HEK293 (cell line): ENCODE results near the gene NLRP6.

ENCODE experiments used
- YY1 ChIP-seq: fragments of 450-650 bp; formaldehyde crosslinking; IDR thresholded peaks from 2 replicates; pipeline ENCODE4 v1.5.1; 2018; ENCODE audit warnings: missing biosample characterization, missing genetic modification characterization
- ZBTB7A ChIP-seq: fragments of 450-650 bp; formaldehyde crosslinking; IDR thresholded peaks from 2 replicates; pipeline ENCODE4 v1.5.1; 2016; ENCODE audit warnings: low read depth, missing biosample characterization, missing genetic modification characterization
- ZNF138 ChIP-seq: fragments of 450-650 bp; formaldehyde crosslinking; IDR thresholded peaks from 2 replicates; pipeline ENCODE4 v1.5.1; 2016; ENCODE audit warnings: missing biosample characterization, missing genetic modification characterization, borderline replicate concordance
- ZNF19 ChIP-seq: fragments of 450-650 bp; formaldehyde crosslinking; IDR thresholded peaks from 2 replicates; pipeline ENCODE4; 2016; ENCODE audit warnings: missing biosample characterization, missing genetic modification characterization, low read depth
- ZNF544 ChIP-seq: fragments of 450-650 bp; formaldehyde crosslinking; IDR thresholded peaks from 2 replicates; pipeline ENCODE4 v1.5.0; 2017; ENCODE audit warnings: missing biosample characterization, missing genetic modification characterization
- ZNF600 ChIP-seq: fragments of 450-650 bp; formaldehyde crosslinking; IDR thresholded peaks from 2 replicates; pipeline ENCODE4 v1.5.1; 2016; ENCODE audit warnings: missing biosample characterization, missing genetic modification characterization
- ZNF654 ChIP-seq: fragments of 450-650 bp; formaldehyde crosslinking; IDR thresholded peaks from 2 replicates; pipeline ENCODE4 v1.5.1; 2016; ENCODE audit warnings: low read depth, missing biosample characterization, missing genetic modification characterization
- ZNF76 ChIP-seq: fragments of 450-650 bp; formaldehyde crosslinking; IDR thresholded peaks from 2 replicates; pipeline ENCODE4; 2016; ENCODE audit warnings: low read depth, missing biosample characterization, missing genetic modification characterization, borderline replicate concordance
- ZNF768 ChIP-seq: fragments of 450-650 bp; formaldehyde crosslinking; IDR thresholded peaks from 2 replicates; pipeline ENCODE4 v1.5.1; 2018; ENCODE audit warnings: missing biosample characterization, mild to moderate bottlenecking, missing genetic modification characterization
- TF ChIP-seq, protein P1 (sequence below): fragments of 450-650 bp; formaldehyde crosslinking; IDR thresholded peaks from 2 replicates; pipeline ENCODE4 v1.5.1; 2016; ENCODE audit warnings: missing biosample characterization, missing genetic modification characterization
- TF ChIP-seq, protein P2 (sequence below): fragments of 450-650 bp; formaldehyde crosslinking; conservative IDR thresholded peaks from 2 replicates; pipeline ENCODE4 v1.5.1; 2016; ENCODE audit warnings: low read depth, missing biosample characterization, missing genetic modification characterization
- TF ChIP-seq, protein P3 (sequence below): sonication (generic); formaldehyde crosslinking; IDR thresholded peaks from 2 replicates; pipeline ENCODE4 v1.8.1; 2022; ENCODE audit warnings: mild to moderate bottlenecking, moderate library complexity, missing genetic modification reagents
- TF ChIP-seq, protein P4 (sequence below): fragments of 450-650 bp; formaldehyde crosslinking; IDR thresholded peaks from 2 replicates; pipeline ENCODE4 v1.5.1; 2017; ENCODE audit warnings: missing biosample characterization, mild to moderate bottlenecking, missing genetic modification characterization, moderate library complexity

GRCh38 chr11:255176-255575, 23.0 kb upstream of the NLRP6 start:
- no peak for TF ChIP-seq ZNF654
- TF ChIP-seq, protein P1, sequence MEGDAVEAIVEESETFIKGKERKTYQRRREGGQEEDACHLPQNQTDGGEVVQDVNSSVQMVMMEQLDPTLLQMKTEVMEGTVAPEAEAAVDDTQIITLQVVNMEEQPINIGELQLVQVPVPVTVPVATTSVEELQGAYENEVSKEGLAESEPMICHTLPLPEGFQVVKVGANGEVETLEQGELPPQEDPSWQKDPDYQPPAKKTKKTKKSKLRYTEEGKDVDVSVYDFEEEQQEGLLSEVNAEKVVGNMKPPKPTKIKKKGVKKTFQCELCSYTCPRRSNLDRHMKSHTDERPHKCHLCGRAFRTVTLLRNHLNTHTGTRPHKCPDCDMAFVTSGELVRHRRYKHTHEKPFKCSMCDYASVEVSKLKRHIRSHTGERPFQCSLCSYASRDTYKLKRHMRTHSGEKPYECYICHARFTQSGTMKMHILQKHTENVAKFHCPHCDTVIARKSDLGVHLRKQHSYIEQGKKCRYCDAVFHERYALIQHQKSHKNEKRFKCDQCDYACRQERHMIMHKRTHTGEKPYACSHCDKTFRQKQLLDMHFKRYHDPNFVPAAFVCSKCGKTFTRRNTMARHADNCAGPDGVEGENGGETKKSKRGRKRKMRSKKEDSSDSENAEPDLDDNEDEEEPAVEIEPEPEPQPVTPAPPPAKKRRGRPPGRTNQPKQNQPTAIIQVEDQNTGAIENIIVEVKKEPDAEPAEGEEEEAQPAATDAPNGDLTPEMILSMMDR (tag by site-specific recombination), result no peak
- TF ChIP-seq ZNF138 (tag by site-specific recombination), result no peak
- TF ChIP-seq, protein P2, sequence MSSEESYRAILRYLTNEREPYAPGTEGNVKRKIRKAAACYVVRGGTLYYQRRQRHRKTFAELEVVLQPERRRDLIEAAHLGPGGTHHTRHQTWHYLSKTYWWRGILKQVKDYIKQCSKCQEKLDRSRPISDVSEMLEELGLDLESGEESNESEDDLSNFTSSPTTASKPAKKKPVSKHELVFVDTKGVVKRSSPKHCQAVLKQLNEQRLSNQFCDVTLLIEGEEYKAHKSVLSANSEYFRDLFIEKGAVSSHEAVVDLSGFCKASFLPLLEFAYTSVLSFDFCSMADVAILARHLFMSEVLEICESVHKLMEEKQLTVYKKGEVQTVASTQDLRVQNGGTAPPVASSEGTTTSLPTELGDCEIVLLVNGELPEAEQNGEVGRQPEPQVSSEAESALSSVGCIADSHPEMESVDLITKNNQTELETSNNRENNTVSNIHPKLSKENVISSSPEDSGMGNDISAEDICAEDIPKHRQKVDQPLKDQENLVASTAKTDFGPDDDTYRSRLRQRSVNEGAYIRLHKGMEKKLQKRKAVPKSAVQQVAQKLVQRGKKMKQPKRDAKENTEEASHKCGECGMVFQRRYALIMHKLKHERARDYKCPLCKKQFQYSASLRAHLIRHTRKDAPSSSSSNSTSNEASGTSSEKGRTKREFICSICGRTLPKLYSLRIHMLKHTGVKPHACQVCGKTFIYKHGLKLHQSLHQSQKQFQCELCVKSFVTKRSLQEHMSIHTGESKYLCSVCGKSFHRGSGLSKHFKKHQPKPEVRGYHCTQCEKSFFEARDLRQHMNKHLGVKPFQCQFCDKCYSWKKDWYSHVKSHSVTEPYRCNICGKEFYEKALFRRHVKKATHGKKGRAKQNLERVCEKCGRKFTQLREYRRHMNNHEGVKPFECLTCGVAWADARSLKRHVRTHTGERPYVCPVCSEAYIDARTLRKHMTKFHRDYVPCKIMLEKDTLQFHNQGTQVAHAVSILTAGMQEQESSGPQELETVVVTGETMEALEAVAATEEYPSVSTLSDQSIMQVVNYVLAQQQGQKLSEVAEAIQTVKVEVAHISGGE, result no peak
- TF ChIP-seq ZNF600 (tag by site-specific recombination), result no peak
- TF ChIP-seq ZNF19 (tag by site-specific recombination), result no peak
- no peak for TF ChIP-seq ZNF544 (tag by site-specific recombination)
- TF ChIP-seq YY1 (tag by site-specific recombination), result no peak
- TF ChIP-seq ZNF76, result no peak
- TF ChIP-seq, protein P3, sequence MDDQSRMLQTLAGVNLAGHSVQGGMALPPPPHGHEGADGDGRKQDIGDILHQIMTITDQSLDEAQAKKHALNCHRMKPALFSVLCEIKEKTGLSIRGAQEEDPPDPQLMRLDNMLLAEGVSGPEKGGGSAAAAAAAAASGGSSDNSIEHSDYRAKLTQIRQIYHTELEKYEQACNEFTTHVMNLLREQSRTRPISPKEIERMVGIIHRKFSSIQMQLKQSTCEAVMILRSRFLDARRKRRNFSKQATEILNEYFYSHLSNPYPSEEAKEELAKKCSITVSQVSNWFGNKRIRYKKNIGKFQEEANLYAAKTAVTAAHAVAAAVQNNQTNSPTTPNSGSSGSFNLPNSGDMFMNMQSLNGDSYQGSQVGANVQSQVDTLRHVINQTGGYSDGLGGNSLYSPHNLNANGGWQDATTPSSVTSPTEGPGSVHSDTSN (CRISPR knock-in tag), result no peak
- TF ChIP-seq ZBTB7A, result no peak
- TF ChIP-seq, protein P4, sequence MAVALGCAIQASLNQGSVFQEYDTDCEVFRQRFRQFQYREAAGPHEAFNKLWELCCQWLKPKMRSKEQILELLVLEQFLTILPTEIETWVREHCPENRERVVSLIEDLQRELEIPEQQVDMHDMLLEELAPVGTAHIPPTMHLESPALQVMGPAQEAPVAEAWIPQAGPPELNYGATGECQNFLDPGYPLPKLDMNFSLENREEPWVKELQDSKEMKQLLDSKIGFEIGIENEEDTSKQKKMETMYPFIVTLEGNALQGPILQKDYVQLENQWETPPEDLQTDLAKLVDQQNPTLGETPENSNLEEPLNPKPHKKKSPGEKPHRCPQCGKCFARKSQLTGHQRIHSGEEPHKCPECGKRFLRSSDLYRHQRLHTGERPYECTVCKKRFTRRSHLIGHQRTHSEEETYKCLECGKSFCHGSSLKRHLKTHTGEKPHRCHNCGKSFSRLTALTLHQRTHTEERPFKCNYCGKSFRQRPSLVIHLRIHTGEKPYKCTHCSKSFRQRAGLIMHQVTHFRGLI (tag by site-specific recombination), result no peak
- no peak for TF ChIP-seq ZNF768 (tag by site-specific recombination)
